Erythroblast (primary cell): ENCODE results near the gene PARS2.

ENCODE experiments used
- GATA1 ChIP-seq: IDR thresholded peaks from 2 replicates; pipeline ENCODE4 v1.6.1; 2011; ENCODE audit warnings: low read depth, mild to moderate bottlenecking, control low read depth, low read length, moderate library complexity
- POLR2A ChIP-seq: IDR thresholded peaks from 2 replicates; pipeline ENCODE4 v1.6.1; 2011; ENCODE audit warnings: mild to moderate bottlenecking, low read length

GRCh38 chr1:54800899-54801759 is 36.8 kb upstream of the PARS2 start, which contains the start of gene TTC22:
- no peak for TF ChIP-seq POLR2A
- no peak for TF ChIP-seq GATA1
